ENCODE measurements around the gene CNTROB. TPM values are rescaled to one million over a fixed set of nuclear protein-coding genes. Genes with fewer than 3 reads are reported as not detected.

CNTROB gene
- total RNA-seq, 1 experiment from 2014 or later = 27.5 TPM

DNA sequence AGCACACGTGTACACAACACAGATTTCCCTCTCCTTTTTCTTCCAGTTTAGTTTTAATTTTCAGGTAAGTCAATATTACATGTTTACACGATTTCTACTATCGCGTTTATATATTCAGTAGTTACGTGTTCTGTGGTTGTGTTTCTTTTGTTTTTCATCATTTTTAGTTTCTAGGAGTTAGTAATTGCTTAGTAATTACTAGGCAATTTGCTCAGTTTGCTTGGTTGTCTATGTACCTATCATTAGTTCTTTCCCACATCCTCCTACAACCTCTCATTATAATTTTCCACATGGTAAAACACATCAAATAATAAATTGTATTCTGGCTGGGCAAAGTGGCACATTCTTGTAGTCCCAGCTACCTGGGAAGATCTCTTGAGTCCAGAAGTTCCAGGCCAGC lies 45.8 kb downstream of the CNTROB start:
- TF ChIP-seq, protein P1, sequence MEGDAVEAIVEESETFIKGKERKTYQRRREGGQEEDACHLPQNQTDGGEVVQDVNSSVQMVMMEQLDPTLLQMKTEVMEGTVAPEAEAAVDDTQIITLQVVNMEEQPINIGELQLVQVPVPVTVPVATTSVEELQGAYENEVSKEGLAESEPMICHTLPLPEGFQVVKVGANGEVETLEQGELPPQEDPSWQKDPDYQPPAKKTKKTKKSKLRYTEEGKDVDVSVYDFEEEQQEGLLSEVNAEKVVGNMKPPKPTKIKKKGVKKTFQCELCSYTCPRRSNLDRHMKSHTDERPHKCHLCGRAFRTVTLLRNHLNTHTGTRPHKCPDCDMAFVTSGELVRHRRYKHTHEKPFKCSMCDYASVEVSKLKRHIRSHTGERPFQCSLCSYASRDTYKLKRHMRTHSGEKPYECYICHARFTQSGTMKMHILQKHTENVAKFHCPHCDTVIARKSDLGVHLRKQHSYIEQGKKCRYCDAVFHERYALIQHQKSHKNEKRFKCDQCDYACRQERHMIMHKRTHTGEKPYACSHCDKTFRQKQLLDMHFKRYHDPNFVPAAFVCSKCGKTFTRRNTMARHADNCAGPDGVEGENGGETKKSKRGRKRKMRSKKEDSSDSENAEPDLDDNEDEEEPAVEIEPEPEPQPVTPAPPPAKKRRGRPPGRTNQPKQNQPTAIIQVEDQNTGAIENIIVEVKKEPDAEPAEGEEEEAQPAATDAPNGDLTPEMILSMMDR (conservative IDR thresholded peaks at IDR 0.05; ENCODE audit: low read depth, low read length) = no peak
- no peak for TF ChIP-seq EZH2 (IDR thresholded peaks at IDR 0.05; ENCODE audit: low read length, unreplicated experiment)
- TF ChIP-seq EZH2phosphoT487 (IDR thresholded peaks at IDR 0.05; ENCODE audit: borderline replicate concordance, low read length) = no peak
- H4K20me1 ChIP-seq (ENCODE audit: low read length) = no peaks in the 10 kb centered on the region
- H3K4me1 ChIP-seq (ENCODE audit: insufficient read depth, low read length) = peaks cover 12% of the 10 kb centered on the region
- no peaks in the 10 kb centered on the region for H3K79me2 ChIP-seq (ENCODE audit: low read length)
- DNase-seq (no peak), ATAC-seq (no peak)
- H2AFZ ChIP-seq (ENCODE audit: low read length) = no peak overlapping the region
- BruUV-seq (replicated peaks) = no TSS peak
- ChIA-PET CTCF (no interaction called here), POLR2A (ENCODE audit: unreplicated experiment) (no interaction called here)
- no peak overlapping the region for H3K27ac ChIP-seq (ENCODE audit: low read length)
- H3F3A ChIP-seq (ENCODE audit: low read length, unreplicated experiment) = no peaks in the 10 kb centered on the region
- H3K4me3 ChIP-seq (ENCODE audit: low read length) = no peak overlapping the region
- no peak overlapping the region for H3K4me2 ChIP-seq (ENCODE audit: low read length)
- H3K9me3 ChIP-seq (ENCODE audit: low read length) = peaks cover 4% of the 10 kb centered on the region; the same call in 1 of the 2 replicates
- no peaks in the 10 kb centered on the region for H3K9me2 ChIP-seq (replicated peaks; ENCODE audit: low read length)
- intact Hi-C loops (cut with micrococcal nuclease) = no loop called here
- no peaks in the 10 kb centered on the region for H3K36me3 ChIP-seq (ENCODE audit: low read depth, low read length)
- no peaks in the 10 kb centered on the region for H3K27me3 ChIP-seq (ENCODE audit: low read length)
- no peak overlapping the region for H3K9ac ChIP-seq (ENCODE audit: low read length)

DNA sequence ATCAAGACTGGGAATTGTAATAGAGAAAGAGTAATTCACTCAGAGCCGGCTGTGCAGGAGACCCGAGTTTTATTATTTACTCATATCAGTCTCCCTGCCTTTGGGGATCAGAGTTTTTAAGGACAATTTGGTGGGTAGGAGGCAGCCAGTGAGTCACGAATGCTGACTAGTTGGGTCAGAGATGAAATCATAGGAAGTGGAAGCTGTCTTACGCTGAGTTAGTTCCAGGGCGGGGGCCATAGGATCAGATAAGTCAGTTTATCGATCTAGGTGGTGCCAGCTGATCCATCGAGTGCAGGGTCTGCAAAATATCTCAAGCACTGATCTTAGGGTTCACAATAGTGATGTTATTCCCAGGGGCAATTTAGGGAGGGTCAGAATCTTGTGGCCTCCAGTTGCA lies 50.2 kb downstream of the CNTROB start:
- Histone ChIP-seq H3K27ac (ENCODE audit: low read length) (peak overlapping the region; percentile 61), H3K4me1 (ENCODE audit: insufficient read depth, low read length) (peaks cover 12% of the 10 kb centered on the region), H3K79me2 (ENCODE audit: low read length) (no peaks in the 10 kb centered on the region), H4K20me1 (ENCODE audit: low read length) (no peaks in the 10 kb centered on the region), H2AFZ (ENCODE audit: low read length) (peak overlapping the region; percentile 57), H3K4me3 (ENCODE audit: low read length) (peak overlapping the region; percentile 44), H3F3A (ENCODE audit: low read length, unreplicated experiment) (no peaks in the 10 kb centered on the region), H3K9ac (ENCODE audit: low read length) (no peak overlapping the region), H3K9me2 (replicated peaks; ENCODE audit: low read length) (no peaks in the 10 kb centered on the region), H3K36me3 (ENCODE audit: low read depth, low read length) (no peaks in the 10 kb centered on the region), H3K27me3 (ENCODE audit: low read length) (no peaks in the 10 kb centered on the region), H3K4me2 (ENCODE audit: low read length) (peak overlapping the region; percentile 77), H3K9me3 (ENCODE audit: low read length) (no peaks in the 10 kb centered on the region)
- TF ChIP-seq EZH2phosphoT487 (IDR thresholded peaks at IDR 0.05; ENCODE audit: borderline replicate concordance, low read length) = no peak
- no peak for TF ChIP-seq EZH2 (IDR thresholded peaks at IDR 0.05; ENCODE audit: low read length, unreplicated experiment)
- TF ChIP-seq, protein P1 (conservative IDR thresholded peaks at IDR 0.05; ENCODE audit: low read depth, low read length) = no peak
- DNase-seq = peak; percentile 73
- ATAC-seq = peak; percentile 90
- intact Hi-C loops (cut with micrococcal nuclease) = loop anchor here (5.0 kb wide), 1 partner anchor 50 kb away; the partner anchor contains the start of genes CNTROB and TRAPPC1
- ChIA-PET CTCF (interaction anchor here (1.0 to 1.3 kb wide), 2 partner anchors 13 to 50 kb away, joined by 3 to 10 read pairs; partner anchors contain the start of genes CNTROB and TRAPPC1), POLR2A (ENCODE audit: unreplicated experiment) (no interaction called here)
- no TSS peak for BruUV-seq (replicated peaks)

DNA sequence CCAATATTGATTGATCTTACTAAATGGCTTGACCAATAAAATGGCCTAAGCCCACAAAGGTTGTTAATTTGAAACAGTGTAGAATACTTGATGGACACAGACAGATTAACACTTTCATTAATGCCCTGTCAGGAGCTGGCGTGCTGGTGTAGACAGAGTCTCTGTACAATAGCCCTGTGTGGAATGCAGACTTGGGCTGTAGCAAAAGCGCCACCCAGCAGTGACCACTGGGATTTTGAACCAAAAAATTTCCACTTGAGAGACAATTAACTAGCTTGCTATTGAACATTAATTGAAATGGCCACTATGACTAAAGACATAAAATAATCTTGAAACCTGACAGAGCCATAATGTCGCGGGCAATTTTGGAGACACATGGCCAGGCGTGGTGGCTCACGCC lies 50.7 kb downstream of the CNTROB start:
- peak; percentile 83 for ATAC-seq
- H3K9me3 ChIP-seq (ENCODE audit: low read length) = no peaks in the 10 kb centered on the region
- H3K4me2 ChIP-seq (ENCODE audit: low read length) = peak overlapping the region; percentile 77
- no peaks in the 10 kb centered on the region for H3F3A ChIP-seq (ENCODE audit: low read length, unreplicated experiment)
- H2AFZ ChIP-seq (ENCODE audit: low read length) = peak overlapping the region; percentile 57
- no peak for TF ChIP-seq EZH2 (IDR thresholded peaks at IDR 0.05; ENCODE audit: low read length, unreplicated experiment)
- TF ChIP-seq, protein P1 (conservative IDR thresholded peaks at IDR 0.05; ENCODE audit: low read depth, low read length) = peak; percentile 51; the same call in 1 of the 2 replicates
- no peaks in the 10 kb centered on the region for H4K20me1 ChIP-seq (ENCODE audit: low read length)
- DNase-seq = peak; percentile 51
- H3K4me3 ChIP-seq (ENCODE audit: low read length) = peak overlapping the region; percentile 44
- ChIA-PET CTCF (interaction anchor here (1.0 to 1.3 kb wide), 2 partner anchors 13 to 50 kb away, joined by 3 to 10 read pairs; partner anchors contain the start of genes CNTROB and TRAPPC1), POLR2A (ENCODE audit: unreplicated experiment) (no interaction called here)
- H3K27me3 ChIP-seq (ENCODE audit: low read length) = no peaks in the 10 kb centered on the region
- H3K9me2 ChIP-seq (replicated peaks; ENCODE audit: low read length) = no peaks in the 10 kb centered on the region
- peaks cover 12% of the 10 kb centered on the region for H3K4me1 ChIP-seq (ENCODE audit: insufficient read depth, low read length)
- peak overlapping the region; percentile 61 for H3K27ac ChIP-seq (ENCODE audit: low read length)
- no TSS peak for BruUV-seq (replicated peaks)
- H3K79me2 ChIP-seq (ENCODE audit: low read length) = no peaks in the 10 kb centered on the region
- no peaks in the 10 kb centered on the region for H3K36me3 ChIP-seq (ENCODE audit: low read depth, low read length)
- intact Hi-C loops (cut with micrococcal nuclease) = loop anchor here (5.0 kb wide), 1 partner anchor 50 kb away; the partner anchor contains the start of genes CNTROB and TRAPPC1
- H3K9ac ChIP-seq (ENCODE audit: low read length) = no peak overlapping the region

All from PC-3 (cell line).